ENCODE measurements around the gene XKR8. TPM values are rescaled to one million over a fixed set of nuclear protein-coding genes. Genes with fewer than 3 reads are reported as not detected.

XKR8 gene
- total RNA-seq, 1 donor from 2014 or later = 14.5 TPM

DNA sequence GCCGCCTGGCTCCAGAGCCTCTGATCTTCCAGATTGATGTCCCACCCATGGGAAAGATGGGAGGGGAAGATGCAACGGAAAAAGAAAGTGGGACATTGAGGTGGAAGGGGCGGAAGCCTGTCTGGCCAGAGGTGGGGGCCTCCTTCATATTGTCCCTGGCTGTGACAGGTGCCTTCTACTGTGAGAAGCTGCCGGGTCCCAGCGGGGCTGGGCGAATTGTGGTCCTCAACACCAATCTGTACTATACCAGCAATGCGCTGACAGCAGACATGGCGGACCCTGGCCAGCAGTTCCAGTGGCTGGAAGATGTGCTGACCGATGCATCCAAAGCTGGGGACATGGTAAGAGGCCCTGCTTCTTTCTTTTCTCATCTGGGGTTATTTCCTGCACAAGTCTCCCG lies 5.6 kb upstream of the XKR8 start:
- no peak for DNase-seq (ENCODE audit: extremely low read depth, low read depth, low spot score)

GRCh38 chr1:27955076-27955475 lies 4.7 kb upstream of the XKR8 start:
- no peak for DNase-seq (ENCODE audit: extremely low read depth, low read depth, low spot score)

DNA sequence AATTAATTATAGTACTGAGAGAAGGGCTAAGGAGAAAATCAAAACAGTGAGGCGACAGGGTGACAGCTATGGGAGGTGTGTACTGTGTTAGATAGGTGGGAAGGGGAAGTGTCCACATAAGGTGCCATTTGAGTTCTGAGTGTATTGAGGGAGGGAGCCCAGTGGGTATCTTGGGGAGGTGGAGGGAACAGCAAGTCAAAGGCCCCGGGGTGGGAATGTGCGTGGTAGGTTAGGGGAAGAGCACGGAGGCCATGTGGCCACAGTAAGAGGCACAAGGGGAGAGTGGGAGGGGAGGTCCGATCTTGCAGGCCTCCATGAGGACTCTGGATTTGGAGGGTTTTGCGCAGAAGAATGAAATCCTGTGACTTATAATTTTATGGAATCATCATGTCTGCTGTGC lies 3.0 kb upstream of the XKR8 start:
- DNase-seq (ENCODE audit: extremely low read depth, low read depth, low spot score) = no peak

DNA sequence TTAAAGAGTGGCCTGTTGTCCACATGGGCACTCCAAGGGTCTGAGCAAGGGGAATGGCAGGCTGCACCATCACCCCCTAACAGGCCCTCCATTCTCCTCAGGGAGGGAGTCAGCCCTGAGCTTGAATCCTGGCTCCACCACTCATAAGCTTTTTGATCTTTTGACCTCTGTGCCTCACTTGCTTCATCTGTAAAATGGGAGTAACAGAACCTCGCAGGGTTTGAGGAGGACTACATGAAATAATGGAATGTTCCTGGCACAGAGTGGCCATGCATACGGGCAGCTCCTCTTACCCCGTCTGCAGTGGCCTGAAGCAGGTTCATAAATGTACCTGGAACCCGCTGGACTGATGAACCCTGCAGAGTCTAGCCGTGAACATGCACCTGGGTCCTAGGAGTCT lies 2.1 kb upstream of the XKR8 start:
- no peak for DNase-seq (ENCODE audit: extremely low read depth, low read depth, low spot score)

GRCh38 chr1:27958513-27958912 lies 1.3 kb upstream of the XKR8 start:
- DNase-seq (ENCODE audit: extremely low read depth, low read depth, low spot score) = no peak

DNA sequence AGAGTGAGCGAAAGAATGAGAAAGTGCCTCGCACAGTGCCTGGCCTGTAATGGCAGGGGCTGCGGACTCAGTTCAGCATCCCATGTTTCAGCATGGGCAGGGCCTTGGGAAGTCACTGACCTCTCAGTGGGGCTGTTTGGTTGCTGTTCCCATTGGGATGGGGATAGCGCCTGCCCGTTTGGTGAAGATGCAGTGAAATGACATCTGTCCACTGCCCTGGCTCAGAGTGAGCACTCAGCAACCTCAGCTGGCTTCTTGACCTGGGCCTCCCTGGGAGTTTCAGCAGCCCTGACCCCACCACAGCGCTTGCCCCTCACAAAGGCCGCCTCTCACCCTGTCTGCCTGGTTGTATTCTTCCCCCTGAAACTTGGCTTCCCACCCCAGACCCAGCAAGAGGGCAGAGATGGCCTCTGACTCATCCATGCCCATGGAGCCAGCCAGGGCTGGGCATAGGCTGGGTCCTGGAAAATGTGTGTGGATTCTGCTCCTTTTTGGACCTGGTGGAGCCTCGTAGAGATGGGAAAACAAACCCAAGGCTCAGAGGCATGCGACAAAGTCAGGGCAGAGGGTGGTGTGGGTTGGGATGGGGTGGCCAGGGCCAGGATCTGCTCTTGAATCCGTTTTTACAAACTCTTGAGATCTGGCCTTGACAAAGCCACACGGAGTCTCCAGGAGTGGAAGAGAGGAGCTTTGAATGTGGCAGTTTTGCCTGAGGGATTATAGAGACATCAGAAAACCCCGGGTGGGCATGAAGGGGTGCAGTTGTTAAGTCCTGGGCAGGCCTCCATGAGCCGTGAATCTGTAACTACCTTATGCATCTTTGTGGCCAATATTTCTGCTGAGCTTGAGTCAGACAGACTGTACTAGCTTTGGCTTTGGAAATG lies 1.2 kb downstream of the XKR8 start:
- DNase-seq (ENCODE audit: extremely low read depth, low read depth, low spot score) = no peak

- no peak for DNase-seq (ENCODE audit: extremely low read depth, low read depth, low spot score)
Measured at GRCh38 chr1:27961646-27962221, 2.0 kb downstream of the XKR8 start.

DNA sequence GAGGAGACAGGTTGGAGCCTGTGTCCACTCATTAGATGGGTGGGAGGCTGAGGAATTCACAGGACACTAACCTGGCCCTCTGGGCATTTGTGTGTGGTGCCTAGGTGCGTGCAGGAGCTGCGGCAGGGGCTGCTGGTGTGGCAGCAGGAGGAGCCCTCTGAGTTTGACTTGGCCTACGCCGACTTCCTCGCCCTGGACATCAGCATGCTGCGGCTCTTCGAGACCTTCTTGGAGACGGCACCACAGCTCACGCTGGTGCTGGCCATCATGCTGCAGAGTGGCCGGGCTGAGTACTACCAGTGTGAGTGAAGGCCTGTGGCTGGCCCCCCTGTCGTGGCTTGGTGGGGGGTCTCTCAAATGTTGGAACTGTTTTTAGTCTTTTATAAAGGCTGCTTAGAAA lies 3.6 kb downstream of the XKR8 start:
- no peak for DNase-seq (ENCODE audit: extremely low read depth, low read depth, low spot score)

- no peak for DNase-seq (ENCODE audit: extremely low read depth, low read depth, low spot score)
Measured at GRCh38 chr1:27966402-27967105, 6.8 kb downstream of the XKR8 start.

DNA sequence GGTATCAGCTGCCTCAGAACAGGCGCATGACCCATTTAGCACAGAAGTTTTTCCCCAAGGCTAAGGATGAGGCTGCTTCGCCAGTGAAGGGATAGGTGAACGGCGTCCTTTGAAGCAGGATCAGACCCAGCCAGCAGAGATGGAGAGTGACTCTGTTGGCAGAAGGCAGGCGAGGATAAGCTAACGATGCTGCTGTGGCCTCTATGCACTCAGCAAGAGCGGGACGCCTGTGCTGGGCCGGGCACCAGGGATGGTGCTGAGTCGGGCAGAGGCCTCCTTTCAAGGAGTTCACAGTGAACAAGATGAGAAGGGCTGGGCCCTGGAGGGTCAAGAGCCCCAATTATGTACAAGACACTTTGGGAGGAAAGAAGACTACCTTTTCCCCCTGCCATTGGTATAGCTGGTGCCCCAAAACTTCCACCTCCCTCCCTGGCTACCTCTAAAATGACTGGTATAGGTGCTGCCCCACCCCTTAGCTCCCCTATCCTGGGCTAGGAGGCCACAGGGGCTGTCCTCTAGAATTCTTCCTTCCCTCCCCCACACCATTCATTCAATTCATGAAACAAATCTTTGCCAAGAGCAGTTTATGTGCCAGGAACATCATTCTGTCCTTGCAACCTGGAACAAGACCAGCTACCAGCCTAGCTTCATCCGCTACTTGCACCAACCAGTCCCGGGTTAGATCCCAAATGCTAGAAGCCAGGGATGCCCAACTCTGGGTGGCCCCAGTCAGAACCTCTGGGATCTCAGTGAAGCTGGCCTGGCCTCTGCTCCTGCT lies 7.5 kb downstream of the XKR8 start:
- DNase-seq (ENCODE audit: extremely low read depth, low read depth, low spot score) = no peak

GRCh38 chr1:27967884-27968466 lies 8.2 kb downstream of the XKR8 start:
- no peak for DNase-seq (ENCODE audit: extremely low read depth, low read depth, low spot score)

DNA sequence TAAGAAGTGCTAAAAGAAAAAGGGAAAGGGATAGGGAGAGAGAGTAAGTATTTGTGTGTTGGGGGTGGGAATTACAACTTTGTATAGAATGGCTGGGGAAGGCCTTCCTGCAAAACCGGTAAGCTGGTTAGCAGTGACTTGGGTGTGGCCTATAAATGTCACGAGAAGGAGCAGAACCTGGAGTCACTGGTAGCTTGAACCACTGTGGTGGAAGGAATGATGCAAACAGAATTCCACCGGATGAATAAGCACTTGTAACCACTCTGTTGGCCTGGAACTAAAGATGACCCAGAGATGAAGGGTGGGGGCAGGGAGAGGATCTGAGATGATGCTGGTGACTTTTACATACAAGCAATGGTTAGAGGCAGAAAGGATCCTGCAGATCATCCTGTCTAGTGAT lies 8.9 kb downstream of the XKR8 start:
- DNase-seq (ENCODE audit: extremely low read depth, low read depth, low spot score) = no peak

DNA sequence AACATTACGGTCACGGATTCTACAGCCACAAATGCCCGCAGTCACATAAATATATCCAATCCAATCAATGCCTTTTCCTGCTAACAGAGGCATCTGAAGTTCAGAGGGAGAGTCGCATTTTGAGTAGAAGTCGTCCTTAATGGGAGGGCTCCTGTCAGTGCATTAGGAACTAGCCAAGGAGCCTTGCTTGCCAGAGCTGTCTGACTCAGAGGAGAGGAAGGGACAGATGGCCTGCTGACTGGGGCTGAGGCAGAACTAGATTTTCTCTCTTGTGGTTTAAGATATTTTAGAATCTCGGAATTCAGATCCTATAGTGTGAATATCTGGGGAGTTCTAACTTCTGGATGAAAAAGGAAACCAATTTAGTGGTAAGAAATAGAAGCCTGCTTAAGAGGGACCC lies 10.6 kb downstream of the XKR8 start:
- no peak for DNase-seq (ENCODE audit: extremely low read depth, low read depth, low spot score)

GRCh38 chr1:27971674-27972073 lies 11.9 kb downstream of the XKR8 start:
- DNase-seq (ENCODE audit: extremely low read depth, low read depth, low spot score) = no peak

DNA sequence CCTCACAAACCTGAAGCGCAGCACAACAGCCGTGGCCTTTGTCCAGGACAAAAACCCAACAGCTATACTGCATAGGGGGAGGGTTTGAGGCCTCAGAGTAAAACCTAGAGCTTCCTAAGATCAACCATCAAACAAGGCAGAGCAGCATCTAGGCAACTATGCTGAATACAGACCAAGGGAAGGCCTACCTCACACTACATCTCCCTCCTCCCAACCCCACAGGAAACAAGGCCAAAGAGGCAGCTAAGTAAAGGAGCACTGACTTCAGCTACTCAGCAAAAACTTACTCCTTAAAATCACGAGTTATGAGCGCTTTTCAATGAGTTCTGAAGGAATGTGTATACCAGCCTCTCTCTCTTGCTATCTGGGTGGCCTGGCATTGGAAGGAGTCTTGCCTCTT lies 12.4 kb downstream of the XKR8 start:
- DNase-seq (ENCODE audit: extremely low read depth, low read depth, low spot score) = no peak

- DNase-seq (ENCODE audit: extremely low read depth, low read depth, low spot score) = no peak
Measured at GRCh38 chr1:27973771-27974416, 14.1 kb downstream of the XKR8 start.

- DNase-seq (ENCODE audit: extremely low read depth, low read depth, low spot score) = no peak
Measured at GRCh38 chr1:27974417-27974781, 14.6 kb downstream of the XKR8 start.

- no peak for DNase-seq (ENCODE audit: extremely low read depth, low read depth, low spot score)
Measured at GRCh38 chr1:27979151-27979858, 19.5 kb downstream of the XKR8 start.

DNA sequence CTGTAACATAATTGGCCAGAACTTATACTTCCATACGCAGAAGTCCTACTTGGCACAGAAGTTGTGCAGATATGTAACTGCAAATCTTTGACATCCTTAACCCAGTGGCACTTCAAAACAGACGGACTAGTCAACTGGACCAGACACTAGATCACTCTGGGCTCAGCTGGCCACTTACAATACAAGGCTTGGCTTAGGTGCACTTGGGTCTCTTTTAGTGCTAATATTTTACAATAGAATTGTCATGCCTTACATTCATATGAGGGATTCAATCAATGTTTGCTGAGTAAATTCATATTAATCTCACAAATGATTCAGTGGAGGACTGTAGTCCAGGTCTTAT lies 20.1 kb downstream of the XKR8 start:
- DNase-seq (ENCODE audit: extremely low read depth, low read depth, low spot score) = no peak
